GM21367 (cell line): ENCODE results near the gene DCST2.
"Not testable (repeated sequence)": the region's sequence is repeated elsewhere in the genome, so short reads cannot be mapped to it uniquely, and the experiment has no call there.

Source experiments
- ATAC-seq: cut with Tn5 transposase; IDR thresholded peaks from one replicate; pipeline ENCODE4 v1.9.1; 2021; ENCODE audit not compliant: unreplicated experiment

DCST2 gene

DNA sequence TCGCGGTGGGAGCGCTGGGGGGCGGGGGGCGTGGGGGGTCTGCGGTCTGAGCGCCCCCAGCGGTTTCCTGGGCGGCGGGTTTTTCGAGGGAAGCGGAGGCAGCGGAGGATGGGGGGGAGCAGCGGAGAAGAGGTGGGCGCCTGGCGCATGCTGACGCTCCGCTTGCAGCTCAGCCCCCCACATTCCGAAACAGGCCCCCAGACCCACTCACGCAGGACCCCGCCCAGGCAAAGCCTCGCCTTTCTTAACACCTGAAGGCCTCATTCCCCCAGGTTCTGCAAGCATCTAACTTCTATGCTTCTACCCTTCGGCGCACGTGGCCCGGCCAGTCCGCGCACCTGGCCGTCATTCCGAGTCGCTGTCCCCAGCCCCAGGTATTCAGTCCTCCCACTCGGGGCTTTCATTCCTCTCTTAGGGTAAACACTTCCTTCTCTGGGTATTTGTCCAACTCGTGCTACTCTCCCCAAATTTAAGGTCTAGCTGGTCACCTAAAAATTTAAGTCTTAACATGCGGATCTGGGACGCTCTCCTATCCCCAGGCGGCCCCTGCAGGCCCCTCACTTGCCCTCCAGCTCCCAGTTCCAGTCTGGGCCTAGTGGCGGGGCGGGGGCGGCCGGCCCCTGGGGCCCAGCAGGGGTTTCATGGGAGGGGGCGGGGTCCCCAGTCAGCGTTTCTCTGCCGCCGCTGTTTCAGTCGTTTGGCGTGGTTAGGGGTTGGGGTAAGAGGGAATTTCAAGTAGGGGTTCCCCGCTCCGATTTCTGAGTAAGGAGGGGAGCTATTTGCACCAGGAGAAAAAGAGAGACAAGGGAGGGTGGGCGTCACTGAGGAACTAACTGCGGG, 33.8 kb downstream of the DCST2 start:
- ATAC-seq: no peak

DNA sequence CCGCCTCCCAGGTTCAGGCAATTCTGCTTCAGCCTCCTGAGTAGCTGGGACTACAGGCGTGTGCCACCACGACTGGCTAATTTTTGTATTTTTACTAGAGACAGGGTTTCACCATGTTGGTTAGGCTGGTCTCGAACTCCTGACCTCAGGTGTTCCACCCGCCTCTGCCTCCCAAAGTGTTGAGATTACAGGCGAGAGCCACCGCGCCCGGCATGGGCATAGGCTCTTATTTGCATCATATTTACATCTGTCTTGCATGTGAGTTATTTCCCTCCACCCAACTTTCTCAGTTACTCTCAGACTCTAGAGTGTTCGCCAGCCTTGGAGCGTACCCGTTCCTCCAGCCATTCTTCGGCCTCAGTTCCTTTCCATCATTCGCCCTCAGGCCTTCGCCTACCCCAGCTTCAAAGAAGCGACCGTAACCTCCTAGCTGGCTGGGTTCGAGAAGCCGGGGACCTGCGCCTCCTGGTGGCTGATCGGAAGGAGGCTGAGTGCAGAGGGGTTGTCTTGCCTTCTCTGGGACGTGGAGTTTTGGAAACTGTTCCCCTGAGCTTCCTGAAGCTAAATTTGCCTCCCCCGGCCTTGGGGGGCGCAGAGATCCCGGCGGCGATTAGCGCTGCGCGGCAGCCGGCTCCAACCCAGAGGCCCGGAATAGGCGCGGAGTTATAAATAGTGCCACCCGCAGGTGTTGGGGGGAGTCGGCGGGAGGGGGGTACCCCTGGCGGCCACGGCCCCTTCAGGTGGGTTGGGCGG, 34.6 kb downstream of the DCST2 start:
- no peak for ATAC-seq

DNA sequence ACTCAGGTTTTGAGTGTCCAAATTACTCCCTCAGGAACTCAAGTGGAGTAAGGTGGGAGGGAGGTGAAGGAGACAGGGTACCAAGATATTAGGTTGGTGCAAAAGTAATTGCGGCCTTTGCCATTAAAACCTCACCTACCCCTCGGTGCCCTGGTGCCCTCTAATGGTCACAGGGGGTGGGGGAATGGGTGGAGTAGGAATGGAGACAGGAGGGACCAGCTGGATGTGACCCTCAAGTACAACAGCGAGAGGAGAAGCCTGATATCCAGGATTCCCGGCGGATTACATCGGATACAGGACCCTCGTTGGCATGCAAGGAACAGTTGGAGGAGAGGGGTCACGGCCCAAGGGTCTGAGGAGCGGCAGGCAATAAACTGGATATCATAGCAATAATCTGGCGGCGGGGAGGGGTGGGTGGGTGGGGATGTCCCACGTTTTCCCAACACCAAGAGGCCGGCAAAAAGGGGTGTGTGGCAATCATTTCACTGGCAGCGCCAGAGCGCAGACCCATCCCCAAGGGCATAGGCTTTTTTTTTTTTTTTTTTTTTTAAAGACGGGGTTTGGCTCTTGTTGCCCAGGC, 35.3 kb downstream of the DCST2 start:
- ATAC-seq: no peak

DNA sequence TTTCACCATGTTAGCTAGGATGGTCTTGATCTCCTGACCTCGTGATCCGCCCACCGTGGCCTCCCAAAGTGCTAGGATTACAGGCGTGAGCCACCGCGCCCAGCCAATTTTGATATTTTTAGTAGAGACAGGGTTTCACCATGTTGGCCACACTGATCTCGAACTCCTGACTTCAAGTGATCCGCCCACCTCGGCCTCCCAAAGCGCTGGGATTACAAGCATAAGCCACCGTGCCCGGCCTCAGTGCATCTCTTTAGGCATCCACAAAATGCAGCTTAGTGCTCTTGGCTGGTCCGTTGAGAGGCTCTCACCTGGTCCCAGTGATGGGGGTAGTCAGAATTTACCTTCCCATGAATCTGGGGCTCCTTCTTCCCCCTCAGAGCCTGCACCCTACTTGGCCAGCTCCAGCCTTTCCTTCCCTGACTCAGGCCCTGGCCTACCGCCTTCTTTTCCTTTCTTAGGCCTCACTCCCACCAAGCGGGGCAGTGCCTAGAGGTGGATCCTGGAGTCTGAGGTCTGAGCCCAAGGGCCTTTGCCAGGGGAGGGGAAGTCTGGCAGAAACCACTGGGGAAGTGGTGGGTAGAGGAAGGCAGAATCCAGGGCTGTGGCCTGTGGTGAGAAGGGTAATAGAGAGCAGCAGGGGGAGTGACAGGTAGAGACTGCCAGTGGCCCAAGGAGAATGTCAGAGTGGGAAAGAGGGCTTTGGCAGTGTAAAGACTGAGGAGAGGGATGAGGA, 36.4 kb downstream of the DCST2 start:
- ATAC-seq: no peak

DNA sequence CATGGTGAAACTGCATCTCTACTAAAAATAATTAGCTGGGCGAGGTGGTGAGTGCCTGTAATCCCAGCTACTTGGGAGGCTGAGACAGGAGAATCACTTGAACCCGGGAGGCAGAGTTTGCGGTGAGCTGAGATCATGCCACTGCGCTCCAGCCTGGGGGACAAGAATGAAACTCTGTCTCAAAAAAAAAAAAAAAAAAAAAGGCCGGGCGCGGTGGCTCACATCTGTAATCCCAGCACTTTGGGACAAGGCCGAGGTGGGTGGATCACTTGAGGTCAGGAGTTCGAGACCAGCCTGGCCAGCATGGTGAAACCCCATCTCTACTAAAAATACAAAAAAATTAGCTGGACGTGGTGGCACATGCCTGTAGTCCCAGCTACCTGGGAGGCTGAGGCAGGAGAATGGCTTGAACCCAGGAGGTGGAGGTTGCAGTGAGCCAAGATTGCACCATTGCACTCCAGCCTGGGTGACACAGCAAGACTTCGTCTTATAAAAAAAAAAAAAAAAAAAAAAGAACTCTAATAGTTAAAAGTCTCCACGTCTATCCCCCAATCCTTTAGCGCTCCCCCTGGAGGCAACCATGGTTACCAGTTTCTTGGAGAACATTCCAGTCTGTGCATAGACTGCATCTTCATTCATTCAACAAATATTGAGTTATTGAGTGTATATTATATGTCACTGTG, 38.1 kb downstream of the DCST2 start:
- ATAC-seq: not testable (repeated sequence)

DNA sequence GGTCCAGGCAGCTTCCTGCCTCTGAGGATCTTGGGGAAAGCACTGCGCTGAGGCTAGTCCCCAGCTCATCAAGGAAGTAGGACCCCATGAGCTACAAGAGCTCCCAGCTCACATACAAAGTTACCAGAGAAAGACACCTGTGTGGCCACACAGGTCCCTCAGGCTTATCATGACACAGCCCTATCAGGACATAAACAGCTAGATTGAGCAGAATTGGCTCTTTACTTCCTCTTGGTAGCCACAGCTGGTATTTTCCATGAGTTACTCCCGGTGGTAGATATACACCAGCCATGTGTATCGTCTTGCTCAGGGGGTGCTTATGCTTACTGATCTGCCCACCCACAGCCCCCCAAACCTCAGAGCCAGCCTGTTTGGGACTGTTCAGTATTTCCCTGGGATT, 39.0 kb downstream of the DCST2 start:
- ATAC-seq: no peak

DNA sequence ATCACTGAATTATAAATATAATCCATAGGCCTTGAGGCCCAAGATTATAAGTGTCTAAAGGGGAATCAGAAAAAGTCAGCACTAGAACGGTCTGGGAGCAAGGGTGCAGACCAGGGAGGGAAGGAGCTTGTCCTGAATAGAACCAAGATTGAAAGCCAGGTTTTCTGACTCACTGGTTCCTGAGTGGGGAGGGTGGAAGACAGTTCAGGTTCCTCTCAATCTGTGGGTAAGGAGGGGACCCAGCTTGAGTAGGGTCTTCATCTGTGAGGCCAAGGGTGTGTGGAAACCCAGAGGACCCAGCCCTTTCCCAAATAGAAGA, 39.4 kb downstream of the DCST2 start:
- ATAC-seq: no peak

DNA sequence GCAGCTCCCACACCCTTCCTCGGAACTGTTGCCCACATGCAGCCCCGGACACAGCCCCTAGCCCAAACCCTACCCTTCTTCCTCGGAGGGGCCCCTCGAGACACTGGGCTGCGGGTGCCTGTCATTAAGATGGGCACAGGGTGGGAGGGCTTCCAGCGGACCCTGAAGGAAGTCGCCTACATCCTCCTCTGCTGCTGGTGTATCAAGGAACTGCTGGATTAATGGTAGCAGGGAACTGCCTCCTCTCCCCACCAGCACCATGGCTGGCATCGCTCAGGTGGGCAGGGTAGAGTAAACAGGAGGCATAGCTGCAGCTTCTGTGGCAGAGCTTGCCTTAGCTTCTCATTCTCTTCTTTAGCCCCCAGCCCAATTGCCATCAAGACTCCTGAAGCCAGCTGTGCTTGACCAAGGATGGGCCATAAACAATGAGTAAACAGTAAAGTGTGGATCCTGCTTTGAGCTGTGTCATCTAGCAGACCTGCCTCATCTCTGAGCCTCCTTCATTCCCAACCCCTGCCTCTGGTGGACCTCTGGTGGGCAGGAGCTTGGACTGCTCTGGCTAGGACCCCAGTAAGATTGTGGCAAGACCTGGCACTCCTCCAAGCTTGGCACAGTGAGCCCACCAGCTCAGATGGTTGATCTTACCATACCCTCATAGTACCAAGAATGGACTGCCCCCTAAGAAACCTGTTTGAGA, 39.9 kb downstream of the DCST2 start, which contains the start of gene LENEP:
TSS of gene LENEP (plus strand) at position 15 of the 697 bp plus-strand sequence. CDS start at position 37, 22 bp downstream.
- ATAC-seq: no peak

DNA sequence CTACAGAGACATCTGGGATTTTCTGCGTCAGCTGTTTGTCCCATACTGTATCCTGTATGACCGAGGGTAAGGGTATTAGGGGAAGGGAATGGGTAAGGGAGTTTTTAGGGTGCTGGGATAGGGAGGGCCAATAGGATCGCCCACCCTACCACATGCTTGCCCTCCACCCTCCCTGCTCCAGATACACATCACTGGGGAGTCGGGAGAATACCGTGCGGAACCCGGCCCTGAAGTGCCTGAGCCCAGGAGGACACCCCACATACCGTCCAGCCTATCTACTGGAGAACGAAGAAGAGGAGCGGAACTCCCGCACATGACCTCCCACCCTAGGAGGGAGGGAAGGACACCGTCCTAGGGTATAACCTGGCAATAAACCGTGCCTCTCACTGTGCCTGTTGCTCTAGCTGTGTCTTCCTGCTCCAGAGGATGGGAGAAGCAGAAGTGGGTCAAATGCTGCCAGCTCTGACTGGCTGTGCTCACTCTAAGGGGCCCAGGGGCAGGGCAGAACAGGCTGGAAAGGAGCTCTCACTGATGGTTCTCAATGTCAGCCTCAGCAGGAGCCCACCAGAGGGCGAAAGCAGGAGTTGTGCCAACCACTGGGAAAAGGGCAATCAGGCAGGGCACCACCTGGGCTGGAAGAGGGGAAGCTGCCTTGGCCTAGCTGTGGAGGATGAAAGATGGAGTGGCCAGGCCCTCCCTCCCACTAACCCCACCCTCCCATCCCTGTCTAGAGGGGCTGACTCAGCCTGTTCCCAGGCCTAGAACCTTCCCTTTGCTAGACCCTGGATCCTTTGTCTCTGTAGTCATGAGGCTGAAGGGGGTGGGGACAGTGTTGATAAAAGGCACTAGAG, 40.6 kb downstream of the DCST2 start:
- no peak for ATAC-seq

DNA sequence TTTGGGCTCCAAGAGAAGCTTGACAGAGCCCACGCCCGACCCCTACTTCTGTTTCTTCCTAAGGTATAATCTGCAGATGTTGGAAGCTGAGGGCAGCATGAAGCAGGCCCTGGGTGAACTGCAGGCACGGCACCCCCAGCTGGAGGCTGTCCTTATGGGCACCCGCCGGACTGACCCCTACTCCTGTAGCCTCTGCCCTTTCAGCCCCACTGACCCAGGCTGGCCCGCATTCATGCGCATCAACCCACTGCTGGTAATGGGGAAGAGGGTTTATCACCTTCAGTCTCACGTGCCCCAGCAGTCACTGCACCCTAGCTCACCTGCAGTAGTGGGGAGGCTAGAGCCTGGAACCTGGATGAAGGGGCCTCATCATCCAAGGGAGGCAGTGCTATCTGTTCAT, 43.3 kb downstream of the DCST2 start:
- no peak for ATAC-seq

DNA sequence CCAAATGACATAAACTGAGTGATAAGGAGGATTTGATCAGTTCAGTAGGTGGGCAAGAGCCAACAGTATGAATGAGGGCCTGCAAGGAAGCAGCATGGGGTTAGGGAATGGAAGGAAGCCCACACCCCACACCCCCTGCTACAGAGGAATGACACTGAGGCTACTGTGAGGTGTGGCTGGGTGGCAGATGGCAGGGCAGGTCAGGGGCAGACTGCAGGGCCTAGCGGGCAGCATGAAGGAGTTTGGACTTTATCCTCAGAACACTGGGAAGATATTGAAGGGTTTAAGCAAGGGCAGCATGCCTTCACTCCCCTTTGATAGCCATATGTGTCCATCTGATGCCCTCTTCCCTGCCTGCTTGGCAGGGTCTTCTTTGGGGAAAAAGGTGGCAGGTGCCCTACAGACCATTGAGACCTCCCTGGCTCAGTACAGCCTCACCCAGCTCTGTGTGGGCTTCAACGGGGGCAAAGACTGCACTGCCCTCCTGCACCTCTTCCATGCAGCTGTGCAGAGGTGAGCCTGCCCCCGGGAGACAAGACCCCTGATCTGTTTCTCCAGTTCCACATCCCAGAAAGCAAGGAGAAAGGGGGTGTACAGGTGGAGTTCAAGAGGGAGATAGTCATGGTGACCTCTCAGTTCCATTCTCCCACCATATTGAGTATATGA, 44.3 kb downstream of the DCST2 start:
- no peak for ATAC-seq

DNA sequence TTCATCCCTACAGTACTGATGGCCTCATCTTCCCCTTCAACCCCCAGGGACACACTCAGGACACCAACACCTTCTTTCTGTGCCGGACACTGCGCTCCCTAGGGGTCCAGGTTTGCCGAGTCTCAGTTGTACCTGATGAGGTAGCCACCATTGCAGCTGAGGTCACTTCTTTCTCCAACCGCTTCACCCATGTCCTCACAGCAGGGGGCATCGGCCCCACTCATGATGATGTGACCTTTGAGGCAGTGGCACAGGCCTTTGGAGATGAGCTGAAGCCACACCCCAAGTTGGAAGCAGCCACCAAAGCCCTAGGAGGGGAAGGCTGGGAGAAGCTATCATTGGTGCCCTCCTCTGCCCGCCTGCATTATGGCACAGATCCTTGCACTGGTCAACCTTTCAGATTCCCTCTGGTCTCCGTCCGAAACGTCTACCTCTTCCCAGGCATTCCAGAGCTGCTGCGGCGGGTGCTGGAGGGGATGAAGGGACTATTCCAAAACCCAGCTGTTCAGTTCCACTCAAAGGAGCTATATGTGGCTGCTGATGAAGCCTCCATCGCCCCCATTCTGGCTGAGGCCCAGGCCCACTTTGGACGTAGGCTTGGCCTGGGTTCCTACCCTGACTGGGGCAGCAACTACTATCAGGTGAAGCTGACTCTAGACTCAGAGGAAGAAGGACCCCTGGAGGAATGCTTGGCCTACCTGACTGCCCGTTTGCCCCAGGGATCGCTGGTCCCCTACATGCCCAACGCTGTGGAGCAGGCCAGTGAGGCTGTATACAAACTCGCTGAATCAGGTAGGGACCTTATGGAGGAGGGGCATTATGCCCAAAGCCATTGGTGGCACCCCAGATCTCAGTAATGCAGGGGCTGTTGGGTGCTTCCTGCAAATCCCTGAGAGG, 45.3 kb downstream of the DCST2 start:
- no peak for ATAC-seq

DNA sequence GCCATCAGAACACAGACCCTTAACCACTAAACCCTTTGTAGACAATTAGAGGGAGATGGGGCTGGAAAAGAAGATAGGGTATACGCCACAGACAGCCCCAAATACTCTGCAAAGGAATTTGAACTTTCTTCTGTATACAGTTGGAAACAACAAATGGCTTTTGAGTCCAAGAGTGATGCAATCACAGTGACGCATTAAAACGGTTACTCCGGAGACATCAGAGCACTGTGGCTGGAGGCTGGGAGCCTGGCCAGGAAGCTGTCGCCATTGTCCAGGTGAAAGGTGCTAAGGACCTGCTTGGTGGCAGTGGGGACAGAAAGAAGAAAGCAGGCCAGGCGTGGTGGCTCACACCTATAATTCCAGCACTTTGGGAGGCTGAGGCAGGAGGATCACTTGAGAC, 46.3 kb downstream of the DCST2 start:
- ATAC-seq: no peak

DNA sequence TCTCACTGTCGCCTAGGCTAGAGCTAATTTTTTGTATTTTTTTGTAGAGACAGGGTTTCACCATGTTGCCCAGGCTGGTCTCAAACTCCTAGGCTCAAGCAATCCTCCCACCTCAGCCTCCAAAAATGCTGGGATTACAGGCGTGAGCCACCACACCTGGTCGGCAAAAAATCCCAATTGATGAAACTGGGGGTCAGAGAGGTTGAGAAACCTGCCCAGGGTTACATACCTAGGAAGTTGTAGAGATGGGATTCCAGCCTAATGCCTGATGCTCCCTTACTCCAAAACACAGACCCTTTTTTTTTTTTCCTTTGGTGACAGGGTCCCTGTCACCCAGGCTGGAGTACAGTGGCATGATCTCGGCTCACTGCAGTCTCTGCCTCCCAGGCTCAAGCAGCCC, 46.8 kb downstream of the DCST2 start:
- ATAC-seq: not testable (repeated sequence)

DNA sequence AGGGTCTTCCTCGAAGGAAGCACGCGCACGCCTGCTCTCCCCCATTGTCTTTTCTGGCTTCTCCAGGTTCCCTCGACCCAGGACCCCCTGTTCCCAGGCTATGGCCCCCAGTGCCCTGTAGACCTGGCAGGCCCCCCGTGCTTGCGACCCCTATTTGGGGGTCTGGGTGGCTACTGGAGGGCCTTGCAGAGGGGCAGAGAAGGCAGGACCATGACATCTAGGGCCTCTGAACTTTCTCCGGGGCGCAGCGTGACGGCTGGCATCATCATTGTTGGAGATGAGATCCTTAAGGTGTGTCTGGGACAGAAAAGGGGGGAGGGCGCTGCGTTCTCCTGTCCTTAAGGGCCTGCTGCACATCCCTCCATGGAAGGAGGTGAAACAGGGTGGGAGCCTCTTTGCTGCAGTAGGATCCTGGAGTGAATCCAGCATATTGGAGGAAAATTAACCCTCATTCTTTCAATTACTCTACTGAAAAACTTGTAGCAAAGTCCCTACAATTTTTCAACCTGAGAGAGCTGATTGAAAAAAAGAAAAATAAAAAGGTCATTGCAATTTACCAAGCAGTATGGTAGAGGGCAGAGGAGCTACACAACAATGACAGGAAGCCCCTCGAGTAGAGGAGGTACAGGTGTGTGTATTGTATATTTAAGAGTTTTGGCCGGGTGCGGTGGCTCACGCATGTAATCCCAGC, 49.7 kb downstream of the DCST2 start:
- no peak for ATAC-seq

DNA sequence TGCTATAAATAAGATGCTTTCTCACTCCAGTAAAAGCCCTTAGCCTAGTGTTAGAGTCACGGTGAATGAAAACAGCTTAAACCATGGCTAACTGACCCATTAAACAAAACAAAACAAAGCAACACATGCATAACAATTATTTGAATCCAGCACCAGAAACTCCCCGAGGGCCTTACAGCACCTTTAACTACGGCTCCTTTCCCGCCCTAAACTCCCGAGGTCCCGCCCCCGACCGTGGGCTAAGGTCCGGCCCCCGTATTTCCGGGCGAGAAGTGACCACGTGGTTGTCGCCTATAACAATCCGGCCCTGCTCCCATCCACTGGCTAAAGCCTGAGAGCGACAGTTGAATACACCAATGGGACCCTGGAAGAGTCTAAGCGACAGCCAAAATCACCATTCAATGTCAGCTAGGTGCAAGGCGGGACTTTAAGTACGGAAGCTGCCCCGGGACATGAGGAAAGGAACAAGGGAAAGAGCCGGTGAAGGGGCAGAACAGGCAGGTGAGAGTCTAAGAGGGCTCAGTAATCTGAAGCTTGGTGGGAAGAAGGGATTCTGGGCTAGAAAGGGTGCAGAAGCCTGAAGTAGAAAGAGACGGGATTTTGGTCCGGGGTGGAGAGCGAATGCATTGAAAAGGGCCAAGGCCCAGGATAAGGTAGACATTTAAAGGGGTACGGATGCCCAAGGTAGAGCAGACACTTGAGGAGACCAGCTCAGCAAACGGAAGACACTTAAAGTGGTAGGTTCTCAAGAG, 50.5 kb downstream of the DCST2 start, which contains the start of gene FLAD1:
TSS of gene FLAD1 (plus strand) at position 448 of the 752 bp plus-strand sequence. CDS start 351 bp downstream, outside the sequence.
- peak; percentile 92 for ATAC-seq
